GM21360 (cell line): ENCODE results near the gene DIDO1.
"Not testable (repeated sequence)": the region's sequence is repeated elsewhere in the genome, so short reads cannot be mapped to it uniquely, and the experiment has no call there.

Experiments
- ATAC-seq: cut with Tn5 transposase; IDR thresholded peaks from one replicate; pipeline ENCODE4 v1.9.1; 2021; ENCODE audit warnings: mild to moderate bottlenecking, moderate library complexity; ENCODE audit not compliant: unreplicated experiment

DIDO1 gene

GRCh38 chr20:62962891-62963613 lies 36.7 kb upstream of the DIDO1 start:
- ATAC-seq: no peak

- ATAC-seq: no peak
Observed at GRCh38 chr20:62962221-62962879, 36.0 kb upstream of the DIDO1 start.

- no peak for ATAC-seq
Observed at GRCh38 chr20:62961799-62962198, 35.5 kb upstream of the DIDO1 start.

GRCh38 chr20:62961310-62961783 lies 35.0 kb upstream of the DIDO1 start:
- no peak for ATAC-seq

- ATAC-seq: not testable (repeated sequence)
Observed at GRCh38 chr20:62960446-62961309, 34.4 kb upstream of the DIDO1 start.

GRCh38 chr20:62959998-62960436 lies 33.7 kb upstream of the DIDO1 start:
- no peak for ATAC-seq

- ATAC-seq: no peak
Observed at GRCh38 chr20:62959101-62959971, 33.0 kb upstream of the DIDO1 start.

GRCh38 chr20:62958388-62959100 lies 32.2 kb upstream of the DIDO1 start:
- ATAC-seq: no peak

GRCh38 chr20:62957136-62958117 lies 31.1 kb upstream of the DIDO1 start:
- no peak for ATAC-seq

- ATAC-seq: no peak
Observed at GRCh38 chr20:62956387-62957135, 30.3 kb upstream of the DIDO1 start.

- ATAC-seq: no peak
Observed at GRCh38 chr20:62955519-62956386, 29.4 kb upstream of the DIDO1 start.

GRCh38 chr20:62953839-62954703 lies 27.8 kb upstream of the DIDO1 start:
- peak; percentile 57 for ATAC-seq

GRCh38 chr20:62952968-62953838 lies 26.9 kb upstream of the DIDO1 start:
- no peak for ATAC-seq

GRCh38 chr20:62952373-62952967 lies 26.2 kb upstream of the DIDO1 start, which contains the start of gene SLC17A9:
Gene SLC17A9, plus strand, starts transcription at chr20:62952709. Its CDS starts 122 bp downstream, at chr20:62952831.
- peak; percentile 48 for ATAC-seq
